IgD-negative memory B cell (primary cell): ENCODE data around the gene SSH2. TPM values are rescaled to one million over a fixed set of nuclear protein-coding genes. Genes with fewer than 3 reads are reported as not detected.

Experiments
- H3K27ac Mint-ChIP-seq, 3 donors: one replicate each; pipeline ENCODE4 v1.8.0; 2020 to 2022; ENCODE audit warnings: mild to moderate bottlenecking in 3 of 3, mixed read lengths in 3 of 3, moderate library complexity in 1 of 3
- H3K27me3 Mint-ChIP-seq: one replicate; pipeline ENCODE4 v1.8.0; 2021; ENCODE audit warnings: mixed read lengths
- H3K36me3 Mint-ChIP-seq: one replicate; pipeline ENCODE4 v1.8.0; 2020; ENCODE audit warnings: mild to moderate bottlenecking, mixed read lengths
- H3K4me1 Mint-ChIP-seq, 3 donors: one replicate each; pipeline ENCODE4 v1.8.0; 2020 to 2022; ENCODE audit warnings: mixed read lengths in 3 of 3, mild to moderate bottlenecking in 1 of 3
- H3K4me3 Mint-ChIP-seq, 4 donors: one replicate each; pipeline ENCODE4 v1.8.0; 2020 to 2022; ENCODE audit warnings: mild to moderate bottlenecking in 4 of 4, mixed read lengths in 4 of 4, moderate library complexity in 3 of 4
- H3K9me3 Mint-ChIP-seq, 3 donors: one replicate each; pipeline ENCODE4 v1.8.0; 2020 to 2021; ENCODE audit warnings: mixed read lengths in 3 of 3, mild to moderate bottlenecking in 1 of 3
- polyA plus RNA-seq: library from polyadenylated mRNA; unstranded; fragments of 300-500 nt; fragmentation: Illumina TruSeq; gene quantifications from one replicate; pipeline ENCODE4 v1.2.3, GENCODE V29; 2021

The SSH2 gene
- polyA plus RNA-seq, 1 donor from 2014 or later: 51.6 TPM

GRCh38 chr17:29596811-29597210, 333.2 kb downstream of the SSH2 start:
- H3K4me1 Mint-ChIP-seq: peaks cover 7 to 11% (median 7%) of the 10 kb centered on the region in 3 donors
- H3K36me3 Mint-ChIP-seq: no peaks in the 10 kb centered on the region
- no peak overlapping the region for H3K4me3 Mint-ChIP-seq
- H3K9me3 Mint-ChIP-seq: no peaks in the 10 kb centered on the region
- H3K27me3 Mint-ChIP-seq: no peaks in the 10 kb centered on the region
- no peak overlapping the region for H3K27ac Mint-ChIP-seq

- Mint-ChIP-seq H3K9me3 (no peaks in the 10 kb centered on the region), H3K4me3 (no peak overlapping the region), H3K4me1 (peaks cover 8 to 17% (median 10%) of the 10 kb centered on the region in 3 donors), H3K36me3 (no peaks in the 10 kb centered on the region), H3K27ac (no peak overlapping the region), H3K27me3 (no peaks in the 10 kb centered on the region)
These were observed 333.9 kb downstream of the SSH2 start for GRCh38 chr17:29595943-29596774.

GRCh38 chr17:29595107-29595942, 334.7 kb downstream of the SSH2 start:
- no peak overlapping the region for H3K27ac Mint-ChIP-seq
- no peaks in the 10 kb centered on the region for H3K9me3 Mint-ChIP-seq
- H3K4me1 Mint-ChIP-seq: peaks cover 8 to 21% (median 16%) of the 10 kb centered on the region in 3 donors
- no peaks in the 10 kb centered on the region for H3K27me3 Mint-ChIP-seq
- peak overlapping the region in 1 of 4 donors; percentile 88 for H3K4me3 Mint-ChIP-seq
- no peaks in the 10 kb centered on the region for H3K36me3 Mint-ChIP-seq

- Mint-ChIP-seq H3K4me1 (peaks cover 8 to 25% (median 19%) of the 10 kb centered on the region in 3 donors), H3K4me3 (peak overlapping the region; percentile 71 to 91 (median 89)), H3K9me3 (no peaks in the 10 kb centered on the region), H3K36me3 (no peaks in the 10 kb centered on the region), H3K27me3 (no peaks in the 10 kb centered on the region), H3K27ac (peak overlapping the region in 1 of 3 donors; percentile 64)
These were observed 335.4 kb downstream of the SSH2 start for GRCh38 chr17:29594519-29595090.

- peak overlapping the region in 1 of 3 donors; percentile 64 for H3K27ac Mint-ChIP-seq
These were observed 336.2 kb downstream of the SSH2 start for GRCh38 chr17:29593591-29594518.

DNA sequence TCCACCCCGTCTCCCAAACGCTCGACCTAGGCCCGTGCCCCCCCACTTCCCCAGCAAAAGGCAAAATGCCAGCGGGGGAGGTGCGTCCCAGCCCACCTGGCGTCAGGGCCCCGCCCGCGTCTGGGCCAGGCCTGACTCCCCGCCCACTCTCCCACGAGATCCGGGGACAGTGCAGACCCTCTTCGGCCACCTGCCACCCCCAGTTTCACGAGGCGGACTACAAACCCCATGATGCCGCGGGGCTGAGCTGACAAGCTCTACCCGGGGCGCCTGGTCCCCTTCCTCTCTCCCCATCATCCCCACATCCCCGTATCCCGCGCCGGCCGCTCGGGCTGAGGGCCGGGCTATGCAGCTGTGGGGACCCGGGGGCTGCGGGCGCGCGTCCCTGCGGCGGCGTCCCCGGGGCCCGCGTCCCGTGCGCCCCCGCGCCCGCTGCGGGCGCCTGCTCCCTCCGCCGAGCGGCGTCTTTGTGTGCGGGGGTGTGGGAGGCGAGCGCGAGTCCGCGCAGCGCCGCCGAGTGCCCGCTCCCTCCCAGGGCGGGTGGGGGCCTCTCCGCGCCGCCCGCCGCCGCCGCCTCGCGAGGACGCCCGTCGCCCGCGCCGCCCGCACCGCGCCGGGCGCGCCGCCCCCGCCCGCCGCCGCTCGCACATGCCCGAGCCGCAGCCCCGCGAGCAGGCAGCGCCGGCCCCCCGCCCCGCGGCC, 337.0 kb downstream of the SSH2 start, which contains the start of gene ANKRD13B:
TSS of gene ANKRD13B (plus strand) at position 283 of the 702 bp plus-strand sequence. CDS start 490 bp downstream, outside the sequence.
- no peaks in the 10 kb centered on the region for H3K27me3 Mint-ChIP-seq
- no peaks in the 10 kb centered on the region for H3K36me3 Mint-ChIP-seq
- no peaks in the 10 kb centered on the region for H3K9me3 Mint-ChIP-seq
- peaks cover 12 to 29% (median 22%) of the 10 kb centered on the region in 3 donors for H3K4me1 Mint-ChIP-seq
- peak within 1 kb of the TSS in 1 of 3 donors; percentile 82 for H3K27ac Mint-ChIP-seq
- H3K4me3 Mint-ChIP-seq: peak within 1 kb of the TSS; percentile 88 to 95 (median 92)

More at GRCh38 chr17:29593591-29594518, 336.2 kb downstream of the SSH2 start:
- Mint-ChIP-seq H3K36me3 (no peaks in the 10 kb centered on the region), H3K4me1 (peaks cover 8 to 25% (median 19%) of the 10 kb centered on the region in 3 donors), H3K4me3 (peak overlapping the region; percentile 71 to 91 (median 89)), H3K9me3 (no peaks in the 10 kb centered on the region), H3K27me3 (no peaks in the 10 kb centered on the region)

DNA sequence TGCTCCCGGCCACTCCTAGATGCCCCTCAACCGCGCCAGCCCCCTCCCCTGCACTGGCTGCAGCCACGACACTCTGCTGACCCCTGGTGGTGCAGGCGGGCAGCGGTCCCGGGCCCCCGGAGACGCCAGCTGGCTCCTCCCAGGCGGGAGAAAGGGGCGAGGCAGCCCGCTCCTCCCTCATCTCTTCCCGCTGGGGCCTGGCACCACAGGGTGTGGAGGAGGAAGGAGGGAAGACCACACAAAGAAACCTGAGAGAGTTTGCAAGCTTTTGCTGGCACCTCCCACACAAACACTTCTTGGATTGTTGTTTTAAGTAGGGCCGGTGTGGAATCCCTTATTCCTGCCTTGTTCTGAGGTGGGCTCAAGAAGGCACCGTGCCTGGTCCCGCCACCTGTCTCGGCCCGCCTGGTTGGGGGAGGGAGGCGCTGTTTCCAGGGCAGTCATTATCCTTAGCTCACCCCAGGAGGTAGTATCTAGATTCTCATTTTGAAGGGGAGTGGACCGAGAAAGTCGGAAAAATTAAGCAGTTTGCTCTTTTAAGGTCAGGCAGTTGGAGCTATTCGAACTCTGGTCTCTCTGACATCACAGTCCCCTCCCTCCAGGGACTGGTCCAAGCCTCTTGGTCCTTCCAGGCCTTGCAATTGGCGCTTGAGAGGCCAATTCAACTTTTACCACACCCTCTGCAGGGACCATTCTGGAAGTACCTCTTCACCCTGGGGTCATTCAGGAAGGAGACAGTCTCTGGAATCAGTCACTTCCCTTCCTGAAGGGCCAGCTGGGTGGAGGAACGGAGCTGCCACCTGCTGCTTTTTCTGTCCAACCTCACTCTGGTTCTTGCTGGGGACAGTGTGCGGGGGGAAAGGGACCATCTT, 338.1 kb downstream of the SSH2 start:
- H3K4me1 Mint-ChIP-seq: peaks cover 13 to 32% (median 29%) of the 10 kb centered on the region in 3 donors
- H3K27ac Mint-ChIP-seq: peak overlapping the region in 2 of 3 donors; percentile 81 to 82
- no peaks in the 10 kb centered on the region for H3K27me3 Mint-ChIP-seq
- no peaks in the 10 kb centered on the region for H3K9me3 Mint-ChIP-seq
- H3K4me3 Mint-ChIP-seq: peak overlapping the region; percentile 70 to 95 (median 92)
- no peaks in the 10 kb centered on the region for H3K36me3 Mint-ChIP-seq

DNA sequence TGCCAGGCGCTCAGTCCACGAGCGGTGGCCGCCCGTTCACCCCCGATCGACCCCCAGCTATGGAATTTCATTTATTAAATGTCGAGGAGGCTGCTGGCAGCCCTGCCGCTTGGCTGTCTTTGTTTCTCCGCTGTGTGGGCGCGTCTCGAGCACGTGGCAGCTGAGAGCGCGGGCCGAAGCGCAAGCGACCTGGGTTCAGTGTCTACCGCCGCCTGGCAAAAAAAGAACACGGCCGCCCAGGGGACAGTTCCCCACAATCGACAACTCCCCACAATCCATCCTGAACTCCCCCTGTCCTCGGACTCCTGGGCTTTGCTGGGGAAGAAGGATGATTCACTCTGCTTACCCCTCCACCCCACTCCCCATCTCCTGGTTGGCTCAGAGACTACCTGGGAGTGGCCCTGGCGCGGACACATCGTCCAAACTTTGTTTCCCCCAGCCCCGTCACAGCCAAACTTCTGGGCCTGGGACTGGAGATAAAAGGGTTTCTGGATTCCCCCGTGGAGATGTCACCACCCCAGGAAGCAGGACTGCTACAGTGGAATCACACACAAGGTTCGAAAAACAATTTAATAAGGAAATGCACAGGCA, 338.8 kb downstream of the SSH2 start:
- Mint-ChIP-seq H3K27me3 (no peaks in the 10 kb centered on the region), H3K9me3 (no peaks in the 10 kb centered on the region), H3K4me3 (peak overlapping the region; percentile 70 to 95 (median 92)), H3K36me3 (no peaks in the 10 kb centered on the region), H3K4me1 (peaks cover 16 to 35% (median 32%) of the 10 kb centered on the region in 3 donors), H3K27ac (peak overlapping the region in 2 of 3 donors; percentile 81 to 82)

- Mint-ChIP-seq H3K36me3 (no peaks in the 10 kb centered on the region), H3K27me3 (no peaks in the 10 kb centered on the region), H3K27ac (peak overlapping the region; percentile 19 to 90 (median 59)), H3K4me1 (peaks cover 23 to 37% (median 37%) of the 10 kb centered on the region in 3 donors), H3K9me3 (no peaks in the 10 kb centered on the region), H3K4me3 (peak overlapping the region; percentile 70 to 95 (median 92))
These were observed 339.4 kb downstream of the SSH2 start for GRCh38 chr17:29590411-29591145.

DNA sequence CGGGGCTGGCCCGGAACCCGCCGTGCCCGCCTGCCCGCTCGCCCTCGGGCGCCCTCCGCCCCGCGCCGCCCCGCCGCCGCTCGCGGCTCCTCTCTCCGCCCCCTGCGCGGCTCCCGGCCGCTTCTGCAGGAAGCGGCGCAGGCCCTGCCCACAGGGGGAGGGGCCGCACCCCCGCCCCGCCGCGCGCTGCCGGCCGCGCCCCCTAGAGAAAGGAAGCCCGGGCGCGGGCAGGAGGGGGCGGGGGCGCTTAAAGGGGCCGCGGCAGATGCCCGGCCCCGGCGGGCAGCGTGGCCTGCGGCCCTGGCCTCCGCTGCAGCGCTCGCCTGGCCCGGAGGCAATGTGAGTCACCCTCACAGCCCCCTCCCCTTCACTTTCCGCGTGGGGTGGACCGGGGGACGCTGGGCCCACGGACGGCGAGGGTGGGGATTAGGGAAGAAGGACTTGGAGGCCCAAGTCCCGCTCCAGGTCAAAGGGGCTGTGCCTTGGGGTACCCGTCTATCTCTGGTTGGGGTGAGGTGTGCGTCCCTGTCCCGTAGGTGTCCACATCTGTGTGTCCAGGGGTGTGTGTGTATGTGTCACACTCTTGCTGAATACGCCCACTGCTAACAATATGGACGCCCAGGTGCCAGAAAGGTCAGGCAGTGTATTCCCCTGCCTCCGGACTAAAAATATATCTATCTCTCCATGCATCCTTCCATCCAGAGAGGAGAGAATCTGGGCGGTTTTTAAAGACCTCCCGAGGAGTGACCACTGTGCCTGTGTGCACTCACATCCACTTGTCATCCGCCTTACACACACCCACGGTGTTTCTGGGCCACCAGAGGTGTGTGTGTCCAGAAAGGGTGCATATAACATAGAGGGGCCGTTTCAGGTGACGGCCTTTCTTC, 340.3 kb downstream of the SSH2 start, which contains the start of gene GIT1:
TSS of gene GIT1 (minus strand) at position 125 of the 887 bp plus-strand sequence. CDS start 270 bp downstream, outside the sequence.
- Mint-ChIP-seq H3K9me3 (no peaks in the 10 kb centered on the region), H3K4me1 (peaks cover 23 to 39% (median 37%) of the 10 kb centered on the region in 3 donors), H3K27me3 (no peaks in the 10 kb centered on the region), H3K36me3 (no peaks in the 10 kb centered on the region), H3K27ac (peak within 1 kb of the TSS; percentile 59 to 90 (median 86)), H3K4me3 (peak within 1 kb of the TSS; percentile 89 to 98 (median 92))
